Spleen (tissue), 11 donors: ENCODE data around the gene BCOR. TPM values are rescaled to one million over a fixed set of nuclear protein-coding genes. Genes with fewer than 3 reads are reported as not detected.

Experiments used
- DNase-seq: peaks from one replicate; pipeline ENCODE4 v3.0.0-alpha.2; 2020
- H3K27ac ChIP-seq, 8 donors: fragments of 200-600 bp; sonication (generic) in 7 of 8; 1 replicate in 4 of 8; 2 replicates in 4 of 8; pipeline versions ENCODE4 v1.5.0 to v1.8.0; 2016 to 2021; ENCODE audit warnings: inconsistent platforms in 4 of 8, mild to moderate bottlenecking in 4 of 8, moderate library complexity in 1 of 8
- H3K27me3 ChIP-seq, 7 donors: fragments of 200-600 bp; sonication (generic) in 6 of 7; replicated peaks in 1 of 7; 1 replicate in 4 of 7; 2 replicates in 3 of 7; pipeline versions ENCODE4 v1.5.0 to v1.8.0; 2016 to 2021; ENCODE audit warnings: inconsistent platforms in 3 of 7, mild to moderate bottlenecking in 1 of 7
- H3K36me3 ChIP-seq, 6 donors: fragments of 200-600 bp; sonication (generic) in 5 of 6; 1 replicate in 4 of 6; 2 replicates in 2 of 6; pipeline versions ENCODE4 v1.5.0 to v1.8.0; 2016 to 2021; ENCODE audit warnings: inconsistent platforms in 2 of 6
- H3K4me1 ChIP-seq, 6 donors: fragments of 200-600 bp; sonication (generic) in 5 of 6; 1 replicate in 3 of 6; 2 replicates in 3 of 6; pipeline versions ENCODE4 v1.5.0 to v1.8.0; 2016 to 2021; ENCODE audit warnings: inconsistent platforms in 3 of 6
- H3K4me3 ChIP-seq, 8 donors: fragments of 200-600 bp; sonication (generic) in 7 of 8; 1 replicate in 4 of 8; 2 replicates in 4 of 8; pipeline versions ENCODE4 v1.5.0 to v1.8.0; 2016 to 2021; ENCODE audit warnings: inconsistent platforms in 4 of 8, mild to moderate bottlenecking in 4 of 8, moderate library complexity in 2 of 8
- H3K9me3 ChIP-seq, 8 donors: fragments of 200-600 bp; sonication (generic) in 7 of 8; 1 replicate in 4 of 8; 2 replicates in 4 of 8; pipeline versions ENCODE4 v1.5.0 to v1.8.0; 2016 to 2021; ENCODE audit warnings: inconsistent platforms in 4 of 8
- POLR2A ChIP-seq, 3 donors: fragments of 450-650 bp; IDR thresholded peaks; one replicate each; pipeline ENCODE4 v1.5.1; 2017; ENCODE audit warnings: antibody characterized with exemption in 3 of 3, mild to moderate bottlenecking in 1 of 3
- POLR2AphosphoS5 ChIP-seq, 3 donors: sonication (generic); formaldehyde crosslinking; IDR thresholded peaks; one replicate each; pipeline ENCODE4 v1.5.1; 2017; ENCODE audit warnings: antibody characterized with exemption in 3 of 3
- WGBS, 5 donors: extraction: QIAGEN DNeasy Blood & Tissue Kit in 3 of 5; methylation state at CpG; one replicate each; pipeline versions ENCODE4 v1.1.5 to v1.1.7; 2013 to 2018; 5-methylcytosine and 5-hydroxymethylcytosine counted together
- intact Hi-C: fragments of 100-400 bp; cut with DNase I; formaldehyde crosslinking; loops from one replicate; pipeline ENCODE4 v1.15.0; 2023; ENCODE audit warnings: low total_unique reads
- polyA plus RNA-seq, 3 donors: library from polyadenylated mRNA; stranded (reverse); fragments of 200-250 nt; gene quantifications; one replicate each; pipeline ENCODE4 v1.2.1, GENCODE V29; 2013
- total RNA-seq, 7 donors: library from RNA; depleted of rRNA in 3 of 7; stranded (reverse); fragments of >200 nt in 3 of 7; fragmentation: NEBNext Ultra II Directional in 4 of 7; extraction: Animal tissue kit (Norgen Biotek cat#: 25700) in 4 of 7; gene quantifications; one replicate each; pipeline versions ENCODE4 v1.1.0 to v1.2.1, GENCODE V29; 2016 to 2021
- TF ChIP-seq, protein P1 (sequence below), 11 experiments: fragments of 200-600 bp in 7 of 11; fragments of 450-650 bp in 4 of 11; sonication (generic) in 4 of 11; IDR thresholded peaks in 8 of 11; conservative IDR thresholded peaks in 3 of 11; 1 replicate in 7 of 11; 2 replicates in 4 of 11; pipeline versions ENCODE4 v1.4.0 to v1.8.0; 2016 to 2021; ENCODE audit warnings: antibody characterized with exemption in 11 of 11, inconsistent platforms in 4 of 11, mild to moderate bottlenecking in 1 of 11
- donor health status: healthy with polysubstance abuse.
- donor health status: DM: no; HTN: no; CAD: no; lungs with moderate emphysema.
- donor health status: DM: no; HTN: no; CAD: no.
- donor health status: Bipolar disorder and iron deficiency.
- donor health status: healthy.
- donor health status: DM: no; HTN: no; CAD: no.
- donor health status: DM: yes; HTN: yes; CAD: no.

Gene BCOR
- total and polyA plus RNA-seq, 10 donors: 8.3 to 38.6 (median 29.0) TPM

DNA sequence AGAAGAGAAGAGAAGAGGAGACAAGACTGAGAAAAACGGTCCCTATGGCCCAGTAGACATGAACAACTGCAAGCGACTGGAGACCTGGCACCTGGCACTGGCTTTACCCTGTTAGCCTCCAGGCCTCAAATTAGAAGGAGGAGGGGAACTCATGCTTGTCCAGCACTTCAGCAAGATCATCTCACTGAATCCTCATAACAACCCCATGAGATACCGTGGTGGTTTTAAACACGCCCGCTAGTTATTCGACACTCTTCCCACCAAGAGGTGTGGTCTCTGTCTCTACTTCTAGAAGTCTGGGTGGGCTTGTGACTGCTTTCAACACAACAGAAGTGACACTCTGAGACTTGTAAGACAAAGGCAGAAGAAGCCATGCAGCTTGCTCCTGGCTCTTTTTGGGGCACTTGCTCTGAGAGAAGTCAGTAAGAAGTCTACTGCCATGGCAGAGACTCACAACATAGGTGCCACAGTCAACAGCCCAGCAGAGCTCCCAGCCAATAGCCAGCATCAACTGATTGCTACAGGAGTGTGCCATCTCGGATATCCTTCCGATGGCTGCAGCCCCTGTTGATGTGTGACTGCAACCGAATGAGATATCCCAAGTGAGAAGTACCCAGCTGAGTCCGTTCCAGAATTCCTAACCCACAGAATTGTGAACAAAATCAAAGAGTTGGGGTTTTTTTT is 34.0 kb upstream of the BCOR start:
- TF ChIP-seq POLR2A (IDR thresholded peaks at IDR 0.05): no peak
- TF ChIP-seq, protein P1, sequence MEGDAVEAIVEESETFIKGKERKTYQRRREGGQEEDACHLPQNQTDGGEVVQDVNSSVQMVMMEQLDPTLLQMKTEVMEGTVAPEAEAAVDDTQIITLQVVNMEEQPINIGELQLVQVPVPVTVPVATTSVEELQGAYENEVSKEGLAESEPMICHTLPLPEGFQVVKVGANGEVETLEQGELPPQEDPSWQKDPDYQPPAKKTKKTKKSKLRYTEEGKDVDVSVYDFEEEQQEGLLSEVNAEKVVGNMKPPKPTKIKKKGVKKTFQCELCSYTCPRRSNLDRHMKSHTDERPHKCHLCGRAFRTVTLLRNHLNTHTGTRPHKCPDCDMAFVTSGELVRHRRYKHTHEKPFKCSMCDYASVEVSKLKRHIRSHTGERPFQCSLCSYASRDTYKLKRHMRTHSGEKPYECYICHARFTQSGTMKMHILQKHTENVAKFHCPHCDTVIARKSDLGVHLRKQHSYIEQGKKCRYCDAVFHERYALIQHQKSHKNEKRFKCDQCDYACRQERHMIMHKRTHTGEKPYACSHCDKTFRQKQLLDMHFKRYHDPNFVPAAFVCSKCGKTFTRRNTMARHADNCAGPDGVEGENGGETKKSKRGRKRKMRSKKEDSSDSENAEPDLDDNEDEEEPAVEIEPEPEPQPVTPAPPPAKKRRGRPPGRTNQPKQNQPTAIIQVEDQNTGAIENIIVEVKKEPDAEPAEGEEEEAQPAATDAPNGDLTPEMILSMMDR (IDR thresholded peaks at IDR 0.05 in 8 of 11, conservative IDR thresholded peaks at IDR 0.05 in 3 of 11): no peak
- no peak for TF ChIP-seq POLR2AphosphoS5 (IDR thresholded peaks at IDR 0.05)
- Histone ChIP-seq H3K4me1 (peaks cover 0 to 5% (median 0%) of the 10 kb centered on the region in 6 donors), H3K4me3 (no peak overlapping the region), H3K36me3 (no peaks in the 10 kb centered on the region), H3K27me3 (no peaks in the 10 kb centered on the region), H3K9me3 (no peaks in the 10 kb centered on the region), H3K27ac (no peak overlapping the region)
- intact Hi-C loops: no loop called here
- no peak for DNase-seq
- WGBS, 5 donors: 79 to 92% (median 87%) methylated on average over 7 to 10 of the region's 10 CpGs

DNA sequence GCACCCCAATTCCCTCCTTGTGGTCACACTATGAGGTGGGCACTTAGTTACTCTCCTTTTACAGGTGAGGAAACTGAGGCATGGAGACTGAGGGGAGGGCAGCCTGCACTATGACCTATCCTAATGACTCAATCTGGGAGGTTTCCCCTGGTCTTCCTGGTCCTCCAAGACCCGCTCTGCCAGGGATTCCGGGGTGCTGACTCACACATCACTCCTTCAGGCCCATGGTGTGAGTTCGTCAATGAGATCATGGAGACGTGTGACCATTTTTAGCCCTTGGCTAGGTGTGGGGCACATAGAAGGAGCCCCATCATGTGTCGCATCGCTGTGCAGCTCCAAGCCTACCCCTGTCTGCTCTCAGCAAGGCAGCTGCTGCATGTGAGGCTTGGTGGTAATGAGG is 32.4 kb upstream of the BCOR start:
- H3K27ac ChIP-seq: no peak overlapping the region
- 84 to 97% (median 92%) methylated on average over 6 of the region's 6 CpGs; no CpG with 5 or more reads in 1 of the 5 donors for WGBS, 5 donors

DNA sequence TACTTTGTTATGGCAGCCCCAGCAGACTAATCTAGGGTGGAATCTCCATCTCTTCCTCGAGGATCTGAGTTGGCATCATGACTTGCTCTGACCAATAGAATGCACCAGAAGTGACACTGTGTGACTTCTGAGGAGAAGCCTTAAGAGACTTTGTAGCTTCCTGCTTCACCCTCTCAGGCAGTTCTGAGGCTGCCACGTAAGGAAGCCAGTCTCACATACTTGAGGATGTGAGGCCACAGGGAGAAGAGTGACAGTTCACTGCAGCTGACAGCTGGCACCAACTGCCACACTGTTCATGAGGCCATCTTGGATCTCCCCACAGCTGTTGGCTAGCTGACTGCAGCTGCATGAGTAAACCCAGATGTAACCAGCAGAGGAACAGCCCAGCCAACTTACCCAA is 29.3 kb upstream of the BCOR start:
- no peaks in the 10 kb centered on the region for H3K36me3 ChIP-seq
- WGBS, 5 donors: 15 to 70% (median 30%) methylated on average over 2 of the region's 2 CpGs; no CpG with 5 or more reads in 1 of the 5 donors
- no peak for TF ChIP-seq POLR2A (IDR thresholded peaks at IDR 0.05)
- peak in 1 of 3 donors; percentile 36 for TF ChIP-seq POLR2AphosphoS5 (IDR thresholded peaks at IDR 0.05)
- TF ChIP-seq, protein P1 (IDR thresholded peaks at IDR 0.05 in 8 of 11, conservative IDR thresholded peaks at IDR 0.05 in 3 of 11): no peak
- H3K4me3 ChIP-seq: no peak overlapping the region
- H3K4me1 ChIP-seq: peaks cover 0 to 6% (median 0%) of the 10 kb centered on the region in 6 donors
- no peaks in the 10 kb centered on the region for H3K27me3 ChIP-seq
- DNase-seq: no peak
- intact Hi-C loops: no loop called here
- H3K9me3 ChIP-seq: no peaks in the 10 kb centered on the region
- H3K27ac ChIP-seq: no peak overlapping the region

More for the DNA sequence above, 32.4 kb upstream of the BCOR start:
- H3K27me3 ChIP-seq: no peaks in the 10 kb centered on the region
- no peaks in the 10 kb centered on the region for H3K9me3 ChIP-seq
- TF ChIP-seq POLR2A (IDR thresholded peaks at IDR 0.05) (no peak), POLR2AphosphoS5 (IDR thresholded peaks at IDR 0.05) (no peak)
- TF ChIP-seq, protein P1 (IDR thresholded peaks at IDR 0.05 in 8 of 11, conservative IDR thresholded peaks at IDR 0.05 in 3 of 11): no peak
- peaks cover 0 to 6% (median 0%) of the 10 kb centered on the region in 6 donors for H3K4me1 ChIP-seq
- H3K36me3 ChIP-seq: no peaks in the 10 kb centered on the region
- no peak overlapping the region for H3K4me3 ChIP-seq
- DNase-seq: no peak
- intact Hi-C loops: no loop called here

DNA sequence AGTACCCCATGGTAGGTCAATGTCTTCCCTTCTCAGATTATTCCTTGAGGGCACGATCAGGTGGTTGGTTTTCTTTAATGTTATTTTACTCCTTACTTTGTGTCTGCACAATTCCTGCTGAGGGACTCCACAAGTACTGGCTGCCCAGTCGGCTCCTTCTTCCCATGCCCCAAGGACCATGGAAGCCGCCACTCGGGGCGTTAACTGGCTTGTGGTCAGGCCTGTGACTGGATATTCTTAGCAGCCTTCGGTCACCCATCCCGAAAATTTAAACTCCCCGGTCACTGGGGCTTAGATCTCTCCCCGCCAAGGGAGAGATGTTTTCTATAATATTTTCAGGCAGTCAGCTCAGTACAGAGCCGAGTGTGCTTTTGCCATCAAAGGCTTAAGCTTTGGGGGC is 24.7 kb upstream of the BCOR start:
- intact Hi-C loops: no loop called here

More for the DNA sequence above, 24.7 kb upstream of the BCOR start:
- no peaks in the 10 kb centered on the region for H3K27me3 ChIP-seq
- WGBS, 5 donors: 90 to 96% (median 94%) methylated on average over 7 to 10 of the region's 10 CpGs
- H3K9me3 ChIP-seq: no peaks in the 10 kb centered on the region
- no peak overlapping the region for H3K4me3 ChIP-seq
- TF ChIP-seq, protein P1 (IDR thresholded peaks at IDR 0.05 in 8 of 11, conservative IDR thresholded peaks at IDR 0.05 in 3 of 11): no peak
- no peak for TF ChIP-seq POLR2AphosphoS5 (IDR thresholded peaks at IDR 0.05)
- no peak for DNase-seq
- H3K4me1 ChIP-seq: peaks cover 0 to 6% (median 0%) of the 10 kb centered on the region in 6 donors
- H3K36me3 ChIP-seq: no peaks in the 10 kb centered on the region
- no peak overlapping the region for H3K27ac ChIP-seq
